ENCODE results near the gene SLA2.

SLA2 gene

DNA sequence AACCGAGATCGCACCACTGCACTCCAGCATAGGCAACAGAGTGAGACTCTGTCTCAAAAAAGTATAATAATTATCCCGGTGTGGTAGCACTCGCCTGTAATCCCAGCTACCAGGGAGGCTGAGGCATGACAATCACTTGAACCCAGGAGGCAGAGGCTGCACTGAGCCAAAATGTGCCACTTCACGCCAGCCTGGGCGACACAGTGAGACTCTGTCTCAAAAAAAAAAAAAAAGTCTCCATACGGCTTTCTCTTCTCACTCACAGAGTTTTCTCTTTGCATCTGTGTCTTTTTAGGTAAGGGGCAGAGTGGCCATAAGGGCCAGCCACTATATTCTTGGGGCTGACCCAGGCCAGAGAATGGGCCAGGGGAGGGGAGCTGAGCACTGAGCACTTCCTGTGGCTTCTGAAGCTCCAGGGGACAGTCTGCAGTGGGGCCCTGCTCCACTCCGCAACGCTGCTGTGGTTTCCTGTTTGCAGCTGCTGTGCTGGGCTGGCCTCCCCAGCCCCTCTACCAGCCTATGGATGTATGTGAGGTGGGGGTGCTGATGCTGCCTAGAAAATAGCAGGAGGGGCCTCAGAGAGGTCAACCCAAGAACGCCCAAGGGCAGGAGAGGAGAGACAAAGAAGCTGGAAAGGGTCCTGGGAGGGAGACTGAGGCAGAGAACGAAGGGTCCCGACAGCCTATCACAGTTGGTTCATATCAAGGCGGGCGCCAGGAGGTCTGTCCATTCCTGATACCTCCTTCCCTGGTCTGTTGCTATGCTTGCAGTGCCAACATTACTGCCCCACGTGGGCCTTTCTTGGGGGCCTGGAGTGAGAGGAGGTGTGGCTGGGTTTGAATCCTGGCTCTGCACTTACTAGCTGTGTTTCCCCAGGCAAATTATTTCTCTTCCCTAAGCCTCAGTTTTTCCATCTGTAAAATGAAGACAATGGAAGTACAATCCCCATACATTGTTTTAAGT, 16.0 kb downstream of the SLA2 start:
- H3K4me3 ChIP-seq (ENCODE audit: low read depth, low read length): no peak overlapping the region
- no peak for DNase-seq (ENCODE audit: low read depth)
- TF ChIP-seq, protein P1, sequence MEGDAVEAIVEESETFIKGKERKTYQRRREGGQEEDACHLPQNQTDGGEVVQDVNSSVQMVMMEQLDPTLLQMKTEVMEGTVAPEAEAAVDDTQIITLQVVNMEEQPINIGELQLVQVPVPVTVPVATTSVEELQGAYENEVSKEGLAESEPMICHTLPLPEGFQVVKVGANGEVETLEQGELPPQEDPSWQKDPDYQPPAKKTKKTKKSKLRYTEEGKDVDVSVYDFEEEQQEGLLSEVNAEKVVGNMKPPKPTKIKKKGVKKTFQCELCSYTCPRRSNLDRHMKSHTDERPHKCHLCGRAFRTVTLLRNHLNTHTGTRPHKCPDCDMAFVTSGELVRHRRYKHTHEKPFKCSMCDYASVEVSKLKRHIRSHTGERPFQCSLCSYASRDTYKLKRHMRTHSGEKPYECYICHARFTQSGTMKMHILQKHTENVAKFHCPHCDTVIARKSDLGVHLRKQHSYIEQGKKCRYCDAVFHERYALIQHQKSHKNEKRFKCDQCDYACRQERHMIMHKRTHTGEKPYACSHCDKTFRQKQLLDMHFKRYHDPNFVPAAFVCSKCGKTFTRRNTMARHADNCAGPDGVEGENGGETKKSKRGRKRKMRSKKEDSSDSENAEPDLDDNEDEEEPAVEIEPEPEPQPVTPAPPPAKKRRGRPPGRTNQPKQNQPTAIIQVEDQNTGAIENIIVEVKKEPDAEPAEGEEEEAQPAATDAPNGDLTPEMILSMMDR (IDR thresholded peaks at IDR 0.05; ENCODE audit: low read depth, low read length, missing control alignments): no peak
- in situ Hi-C loops (cut with HindIII; ENCODE audit: low sequenced_read_pairs): no loop called here

DNA sequence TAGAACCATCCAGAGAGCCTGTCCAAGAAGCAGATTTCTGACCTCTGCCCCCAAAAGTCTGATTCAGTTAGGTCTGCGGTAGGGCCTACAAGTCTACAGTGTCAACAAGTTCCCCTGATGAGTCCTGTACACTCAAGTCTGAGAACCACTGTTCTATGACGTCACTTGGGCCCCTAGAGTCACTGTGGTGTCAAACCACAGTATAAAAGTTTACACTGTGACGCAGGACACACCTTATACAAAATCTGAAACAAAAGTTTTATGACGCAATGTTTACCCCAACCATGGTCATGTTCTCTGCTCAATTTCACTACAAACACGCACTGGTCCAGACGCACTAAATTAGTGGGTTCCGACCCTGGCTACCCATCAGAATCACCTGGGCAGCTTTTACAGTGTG, 17.9 kb downstream of the SLA2 start:
- H3K4me3 ChIP-seq (ENCODE audit: low read depth, low read length): no peak overlapping the region
- TF ChIP-seq, protein P1 (IDR thresholded peaks at IDR 0.05; ENCODE audit: low read depth, low read length, missing control alignments): no peak
- in situ Hi-C loops (cut with HindIII; ENCODE audit: low sequenced_read_pairs): no loop called here
- no peak for DNase-seq (ENCODE audit: low read depth)

DNA sequence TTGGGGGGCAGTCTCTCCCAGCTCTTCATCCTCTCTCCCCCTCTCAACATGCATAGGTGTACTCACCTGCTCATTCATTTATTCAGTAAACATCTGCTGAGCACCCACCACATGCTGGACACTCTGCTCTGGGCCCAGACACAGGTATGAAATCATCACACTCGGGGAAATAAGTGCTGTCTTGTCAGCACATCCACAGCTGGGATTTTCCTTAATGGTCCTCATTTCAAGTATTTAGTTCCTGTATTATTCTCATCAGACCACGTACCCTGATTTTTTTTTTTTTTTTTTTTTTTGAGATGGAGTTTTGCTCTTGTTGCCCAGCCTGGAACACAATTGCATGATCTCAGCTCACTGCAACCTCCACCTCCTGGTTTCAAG, 21.1 kb downstream of the SLA2 start:
- DNase-seq (ENCODE audit: low read depth): no peak
- H3K4me3 ChIP-seq (ENCODE audit: low read depth, low read length): no peak overlapping the region
- TF ChIP-seq, protein P1 (IDR thresholded peaks at IDR 0.05; ENCODE audit: low read depth, low read length, missing control alignments): no peak
- in situ Hi-C loops (cut with HindIII; ENCODE audit: low sequenced_read_pairs): no loop called here

DNA sequence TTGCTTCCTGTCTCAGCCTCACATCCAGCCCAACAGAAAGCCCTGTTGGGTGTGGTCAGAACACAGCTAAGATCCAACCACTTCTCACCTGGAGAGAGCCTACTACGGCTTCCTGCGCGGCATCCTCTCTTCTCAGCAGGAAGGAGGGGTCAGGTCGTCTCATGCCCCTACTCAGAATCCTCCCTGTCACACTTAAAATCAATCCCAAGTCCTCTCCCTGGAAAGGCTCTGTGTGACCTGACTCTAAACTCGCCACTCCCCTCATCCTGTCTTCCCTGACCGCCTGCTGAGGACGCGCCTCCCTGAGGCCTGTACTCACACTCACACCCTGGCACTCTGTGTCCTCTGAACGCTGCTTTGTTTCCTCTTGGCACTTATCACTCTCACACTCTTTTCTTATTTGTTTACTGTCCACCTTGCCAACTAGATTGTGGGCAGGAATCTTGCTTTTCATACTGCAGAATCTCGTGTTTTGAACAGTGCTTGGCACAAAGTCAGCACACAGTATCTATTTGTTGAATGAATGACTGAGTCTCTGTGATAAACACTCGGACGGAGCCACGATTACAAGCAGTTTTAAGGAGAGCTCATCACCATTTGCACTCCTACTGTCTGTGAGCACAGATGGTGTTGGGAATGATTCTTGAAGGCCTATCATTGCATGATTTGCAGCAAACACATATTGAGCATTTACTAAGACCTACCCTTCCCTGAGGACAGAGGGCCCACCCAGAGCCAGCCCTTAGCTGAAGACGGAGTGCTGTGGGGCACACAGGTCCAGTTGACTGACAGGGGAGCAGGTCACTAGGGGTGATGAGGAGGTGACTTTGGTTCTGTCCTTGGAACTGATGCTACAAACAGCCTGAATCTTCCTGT, 21.7 kb downstream of the SLA2 start:
- in situ Hi-C loops (cut with HindIII; ENCODE audit: low sequenced_read_pairs): no loop called here
- H3K4me3 ChIP-seq (ENCODE audit: low read depth, low read length): no peak overlapping the region
- TF ChIP-seq, protein P1 (IDR thresholded peaks at IDR 0.05; ENCODE audit: low read depth, low read length, missing control alignments): no peak
- no peak for DNase-seq (ENCODE audit: low read depth)

GRCh38 chr20:36623444-36623843, 22.6 kb downstream of the SLA2 start:
- in situ Hi-C loops (cut with HindIII; ENCODE audit: low sequenced_read_pairs): no loop called here
- H3K4me3 ChIP-seq (ENCODE audit: low read depth, low read length): no peak overlapping the region
- TF ChIP-seq, protein P1 (IDR thresholded peaks at IDR 0.05; ENCODE audit: low read depth, low read length, missing control alignments): no peak
- DNase-seq (ENCODE audit: low read depth): no peak

DNA sequence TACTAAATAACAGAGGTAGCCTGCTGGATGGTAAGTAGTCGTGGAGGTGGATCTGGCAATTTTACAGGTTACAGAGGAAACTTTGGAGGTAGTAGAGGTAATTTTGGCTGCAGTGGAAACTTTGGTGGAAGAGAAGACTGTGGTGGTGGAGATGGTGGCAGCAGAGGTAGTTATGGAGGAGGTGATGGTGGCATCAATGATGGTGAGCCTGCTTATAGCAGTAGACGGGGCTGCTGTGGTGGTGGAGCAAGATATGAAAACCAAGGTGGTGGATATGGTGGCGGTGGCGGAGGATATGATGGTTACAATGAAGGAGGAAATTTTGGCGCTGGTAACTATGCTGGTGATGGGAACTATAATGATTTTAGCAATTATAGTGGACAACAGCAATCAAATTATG, 25.1 kb downstream of the SLA2 start:
- no peak overlapping the region for H3K4me3 ChIP-seq (ENCODE audit: low read depth, low read length)
- TF ChIP-seq, protein P1 (IDR thresholded peaks at IDR 0.05; ENCODE audit: low read depth, low read length, missing control alignments): no peak
- in situ Hi-C loops (cut with HindIII; ENCODE audit: low sequenced_read_pairs): no loop called here
- DNase-seq (ENCODE audit: low read depth): no peak
